B cell (primary cell): Measurements from ENCODE around the gene LMO7.

Experiments used
- CTCF ChIP-seq: fragments of 200-600 bp; IDR thresholded peaks from one replicate; pipeline ENCODE4 v1.8.0; 2022; ENCODE audit warnings: antibody characterized with exemption, mild to moderate bottlenecking
- EZH2 ChIP-seq: IDR thresholded peaks from 2 replicates; pipeline ENCODE4 v1.6.1; 2012; ENCODE audit warnings: borderline replicate concordance, low read depth, mild to moderate bottlenecking, moderate library complexity, low read length; ENCODE audit not compliant: insufficient read depth, poor library complexity, severe bottlenecking

GRCh38 chr13:75603038-75603437, 33.1 kb upstream of the LMO7 start:
- no peak for TF ChIP-seq CTCF
- no peak for TF ChIP-seq EZH2
